Myocyte (in vitro differentiated cells): ENCODE data around the gene ALG8. TPM values are rescaled to one million over a fixed set of nuclear protein-coding genes. Genes with fewer than 3 reads are reported as not detected.
"Not testable (repeated sequence)": the region's sequence is repeated elsewhere in the genome, so short reads cannot be mapped to it uniquely, and the experiment has no call there.

Experiments used
- DNase-seq: peaks from one replicate; pipeline ENCODE4 v3.0.0-alpha.2; 2012; ENCODE audit warnings: low read depth
- total RNA-seq: library from RNA; depleted of rRNA; stranded (reverse); fragments of >200 nt; gene quantifications from 2 replicates; pipeline ENCODE4 v1.2.3, GENCODE V29; 2014

Gene ALG8
- total RNA-seq, 1 donor from 2014 or later, result 70.9 TPM

DNA sequence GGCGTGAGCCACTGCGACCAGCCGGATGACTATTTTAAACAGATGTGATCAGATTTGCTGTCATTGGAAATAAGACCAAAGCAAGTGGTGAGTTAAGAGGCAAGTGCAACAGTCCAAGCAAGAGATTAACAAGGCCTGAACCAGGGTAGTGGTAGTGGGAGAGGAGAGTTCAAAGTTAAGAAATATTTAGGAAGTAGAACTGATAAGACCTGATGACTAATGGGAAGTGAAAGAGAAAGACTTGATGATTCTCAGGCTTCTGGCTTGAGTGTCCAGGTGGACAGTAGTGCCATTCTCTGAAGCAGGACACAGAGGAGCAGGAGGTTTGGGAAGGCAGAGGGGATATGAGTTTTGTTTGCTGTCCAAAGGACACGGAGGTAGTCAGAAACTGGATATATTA is 67.0 kb downstream of the ALG8 start:
- no peak for DNase-seq

DNA sequence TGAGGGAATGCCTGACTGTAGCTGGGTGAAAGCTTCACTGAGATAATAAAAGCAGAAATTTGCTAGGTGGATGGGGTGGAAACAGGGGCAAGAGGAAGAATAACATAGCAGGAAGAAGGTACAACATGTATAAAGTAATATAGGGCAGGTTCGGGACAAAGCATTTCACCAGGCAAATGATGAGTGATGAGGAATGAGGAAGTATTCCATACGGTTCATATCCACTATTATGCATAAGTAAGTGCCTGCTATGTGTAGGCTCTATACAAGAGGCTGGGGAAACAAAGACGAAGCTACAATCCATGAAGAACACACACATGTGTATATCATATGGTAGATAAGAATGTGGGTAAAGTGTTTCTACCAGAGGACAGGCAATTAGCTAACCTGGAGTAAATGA is 67.7 kb downstream of the ALG8 start:
- DNase-seq, result no peak

- DNase-seq, result no peak
Measured at GRCh38 chr11:78070621-78071020, 68.8 kb downstream of the ALG8 start.

GRCh38 chr11:78069465-78069864 is 70.0 kb downstream of the ALG8 start:
- no peak for DNase-seq

DNA sequence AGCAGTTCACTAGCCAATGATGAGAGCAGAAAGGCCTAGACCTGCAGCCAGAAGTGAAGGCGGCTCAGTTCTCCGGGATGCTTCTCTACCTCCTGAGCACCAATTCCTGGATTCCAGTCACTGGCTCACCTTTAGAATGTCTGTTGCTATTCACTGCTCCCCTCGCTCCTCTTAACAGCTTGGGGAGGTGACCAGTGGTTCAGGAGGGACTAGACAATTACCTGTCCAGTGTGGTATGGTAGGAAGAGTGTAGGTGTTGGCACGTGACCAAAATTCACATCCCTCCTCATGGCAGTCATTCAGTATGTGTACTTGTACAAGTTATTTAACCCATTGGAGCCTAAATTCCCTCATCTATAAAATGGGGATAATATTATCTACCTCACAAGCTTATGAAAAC is 71.7 kb downstream of the ALG8 start:
- no peak for DNase-seq

DNA sequence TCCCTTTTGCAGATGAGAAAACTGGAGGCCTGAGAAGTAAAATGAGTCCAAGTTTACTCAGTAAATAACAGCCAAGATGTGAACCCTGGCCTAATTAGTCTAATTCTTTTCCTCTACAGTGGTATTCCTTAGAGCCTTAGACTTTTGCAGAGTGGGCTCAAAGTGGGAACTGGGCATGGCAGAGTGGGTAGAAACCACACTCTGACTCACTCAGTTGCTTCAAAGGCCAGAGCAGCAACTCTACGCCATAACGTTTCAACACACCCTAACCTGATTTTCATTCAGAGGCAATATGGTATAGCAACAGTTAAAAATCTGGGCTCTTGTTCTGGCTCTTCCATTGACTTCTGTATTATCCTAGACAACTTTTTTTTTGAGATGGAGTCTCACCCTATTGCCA is 73.0 kb downstream of the ALG8 start:
- no peak for DNase-seq

DNA sequence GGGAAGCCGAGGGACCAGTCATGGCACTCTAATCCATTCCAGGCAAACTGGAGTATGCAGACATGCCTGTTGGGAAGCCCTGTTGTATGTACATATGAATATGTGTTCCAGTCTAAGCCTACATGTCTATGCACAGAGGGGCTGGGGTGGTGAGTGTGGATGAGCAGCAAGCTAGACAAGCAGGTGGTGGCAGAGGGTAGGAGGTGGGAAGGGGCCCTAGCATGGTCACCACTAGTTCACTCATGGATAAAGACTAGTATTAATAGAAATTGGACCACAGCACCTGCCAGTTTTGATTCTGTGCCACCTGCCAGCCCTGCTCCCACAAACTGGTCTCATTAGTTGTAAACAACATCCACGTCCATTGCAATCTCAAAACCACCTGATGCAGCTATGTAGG is 74.2 kb downstream of the ALG8 start:
- peak; percentile 94 for DNase-seq

- peak; percentile 67 for DNase-seq
Measured at GRCh38 chr11:78063440-78064181, 75.8 kb downstream of the ALG8 start, which contains the start of gene THRSP. Gene THRSP, plus strand, starts transcription at chr11:78063861. Its CDS starts 21 bp downstream, at chr11:78063882.

GRCh38 chr11:78062671-78063070 is 76.8 kb downstream of the ALG8 start:
- DNase-seq, result no peak

DNA sequence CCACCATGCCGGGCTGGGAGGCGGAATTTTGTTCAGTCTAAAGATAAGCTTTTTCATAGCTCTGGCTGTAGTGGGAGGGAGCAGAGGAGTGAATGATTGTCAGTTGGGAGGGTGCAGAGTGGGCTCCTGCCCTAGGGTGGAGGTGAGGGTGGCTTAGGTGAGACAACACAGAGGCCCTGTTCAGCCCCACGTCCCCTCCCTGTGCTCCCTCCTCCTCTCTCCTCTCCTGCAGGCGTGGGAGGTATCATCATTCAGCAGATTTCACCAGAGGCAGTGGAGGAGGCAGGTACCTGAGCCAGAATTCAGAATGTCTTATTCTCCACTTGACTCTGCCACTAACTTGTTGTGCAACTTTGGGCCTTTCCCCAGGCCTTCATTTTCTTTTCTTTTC is 77.5 kb downstream of the ALG8 start:
- no peak for DNase-seq

GRCh38 chr11:78061088-78061920 is 78.1 kb downstream of the ALG8 start:
- peak; percentile 92 for DNase-seq

- DNase-seq, result no peak
Measured at GRCh38 chr11:78060533-78060932, 78.9 kb downstream of the ALG8 start.

- not testable (repeated sequence) for DNase-seq
Measured at GRCh38 chr11:78059749-78060328, 79.6 kb downstream of the ALG8 start.

DNA sequence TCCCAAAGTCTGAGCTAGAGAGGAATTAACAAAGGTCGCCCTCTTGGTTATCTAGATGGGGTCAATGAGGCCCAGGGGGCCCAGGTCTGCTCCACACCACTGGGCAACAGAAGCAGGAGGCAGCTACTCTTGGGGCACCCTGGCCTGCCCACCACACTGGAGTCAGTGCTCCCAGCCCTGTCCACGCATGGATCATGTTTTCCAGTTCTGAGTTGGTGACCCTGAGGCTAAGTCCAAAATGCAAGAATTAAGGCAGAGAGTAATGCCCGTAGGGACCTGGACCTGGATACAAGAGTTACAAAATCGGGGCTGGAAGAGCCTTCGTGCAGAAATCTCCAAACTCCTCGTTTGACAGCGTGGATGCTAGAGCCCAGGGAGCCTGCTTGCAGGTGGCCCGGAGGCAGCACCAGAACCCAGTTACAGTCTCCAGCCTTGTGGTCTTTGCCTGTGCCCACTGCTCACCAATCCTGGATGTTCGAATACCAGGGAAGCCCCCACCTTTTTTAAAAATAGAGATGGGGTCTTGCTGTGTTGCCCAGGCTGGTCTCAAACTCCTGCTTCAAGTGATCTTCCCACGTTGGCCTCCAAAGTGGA is 81.9 kb downstream of the ALG8 start:
- no peak for DNase-seq

DNA sequence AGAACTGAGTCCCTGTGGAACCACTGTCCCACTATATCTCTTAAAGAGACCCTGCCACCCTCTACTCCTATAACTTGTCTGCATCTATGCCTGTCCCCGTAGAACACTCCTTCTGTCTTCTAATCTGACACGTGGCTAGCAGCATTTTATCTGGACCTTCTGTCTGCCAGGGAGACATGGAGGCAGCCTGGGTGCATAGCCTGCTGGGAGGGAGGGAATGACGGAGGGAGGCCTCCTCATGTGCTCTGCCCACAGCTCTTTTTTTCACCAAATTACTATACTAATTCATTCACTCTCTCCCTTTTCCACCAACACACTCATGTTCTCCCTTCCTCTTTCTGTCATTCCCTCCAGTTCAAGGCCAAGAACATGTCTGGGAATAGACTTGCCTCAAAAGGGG is 83.3 kb downstream of the ALG8 start:
- DNase-seq, result no peak

GRCh38 chr11:78054971-78055370 is 84.5 kb downstream of the ALG8 start:
- no peak for DNase-seq

- DNase-seq, result peak; percentile 61
Measured at GRCh38 chr11:78050964-78051831, 88.2 kb downstream of the ALG8 start.
